Tibial nerve (tissue), 3 donors: ENCODE data around the gene OVOL3.

Experiments
- CTCF ChIP-seq, 5 experiments: fragments of 200-600 bp in 3 of 5; fragments of 450-650 bp in 2 of 5; sonication (generic) in 3 of 5; IDR thresholded peaks; one replicate each; pipeline ENCODE4 v1.5.1; 2016 to 2019; ENCODE audit warnings: antibody characterized with exemption in 5 of 5, mild to moderate bottlenecking in 3 of 5, moderate library complexity in 2 of 5
- POLR2A ChIP-seq, 2 donors: fragments of 450-650 bp; IDR thresholded peaks; one replicate each; pipeline ENCODE4 v1.6.1; 2017; ENCODE audit warnings: antibody characterized with exemption in 2 of 2, mild to moderate bottlenecking in 2 of 2, moderate library complexity in 2 of 2

GRCh38 chr19:36153126-36153525 lies 42.2 kb downstream of the OVOL3 start:
- TF ChIP-seq POLR2A (IDR thresholded peaks at IDR 0.05) (no peak), CTCF (IDR thresholded peaks at IDR 0.05) (no peak)
